Hindlimb muscle (tissue), 1 donor: Measurements from ENCODE around the gene OR6K3. TPM values are rescaled to one million over a fixed set of nuclear protein-coding genes. Genes with fewer than 3 reads are reported as not detected.

ENCODE experiments used
- DNase-seq: peaks from one replicate; pipeline ENCODE4 v3.0.0-alpha.2; 2013
- polyA plus RNA-seq: library from polyadenylated mRNA; unstranded; fragments of 120-200 nt; gene quantifications from one replicate; pipeline ENCODE4 v1.2.1, GENCODE V29; 2013; ENCODE audit not compliant: insufficient read length

OR6K3 gene
- polyA plus RNA-seq, 1 donor: not detected

DNA sequence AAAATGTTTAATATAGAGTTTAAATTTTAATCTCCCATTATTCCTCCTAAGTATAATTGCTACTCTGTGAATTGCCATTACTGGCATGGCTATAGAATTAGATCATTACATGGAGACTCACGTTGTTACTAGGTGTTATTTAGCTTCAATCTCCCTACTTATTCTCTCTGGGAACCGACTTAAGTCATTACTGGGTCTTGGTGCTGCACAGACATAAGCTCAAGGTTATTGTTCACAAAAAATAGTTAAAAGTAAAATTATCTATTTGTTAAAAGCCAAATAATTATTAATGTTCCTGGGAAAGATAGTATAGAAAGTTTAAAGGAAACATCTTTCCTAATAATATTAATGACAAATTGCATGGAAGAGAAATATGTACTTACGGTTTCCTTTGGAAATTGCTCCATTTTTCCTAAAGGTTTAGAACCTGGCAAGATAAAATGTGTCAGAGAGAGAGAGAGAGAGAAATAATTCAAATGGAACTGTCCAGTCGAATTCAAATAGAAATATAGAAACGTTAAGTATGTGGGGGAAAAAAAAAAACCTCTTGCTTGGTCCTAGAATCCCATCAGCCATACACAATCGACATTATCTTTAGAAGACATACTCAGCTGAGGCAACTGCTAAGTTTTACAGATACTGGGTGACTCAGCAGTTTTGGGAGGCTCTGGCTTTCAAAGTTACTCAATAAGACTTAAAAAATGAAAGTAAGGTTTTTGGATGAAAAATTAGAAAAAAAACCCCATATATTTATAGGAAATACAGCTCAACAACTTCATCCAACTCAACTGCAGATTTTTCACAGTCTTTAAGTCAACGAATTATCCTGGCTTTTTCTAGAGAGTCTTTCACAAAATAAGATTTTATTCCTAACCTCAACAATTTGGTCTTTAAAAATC is 34.2 kb downstream of the OR6K3 start, which contains the start of gene SPTA1:
Gene SPTA1 (minus strand): TSS at position 605 of the 899 bp plus-strand sequence. CDS start 198 bp downstream, at position 407.
- DNase-seq: no peak

DNA sequence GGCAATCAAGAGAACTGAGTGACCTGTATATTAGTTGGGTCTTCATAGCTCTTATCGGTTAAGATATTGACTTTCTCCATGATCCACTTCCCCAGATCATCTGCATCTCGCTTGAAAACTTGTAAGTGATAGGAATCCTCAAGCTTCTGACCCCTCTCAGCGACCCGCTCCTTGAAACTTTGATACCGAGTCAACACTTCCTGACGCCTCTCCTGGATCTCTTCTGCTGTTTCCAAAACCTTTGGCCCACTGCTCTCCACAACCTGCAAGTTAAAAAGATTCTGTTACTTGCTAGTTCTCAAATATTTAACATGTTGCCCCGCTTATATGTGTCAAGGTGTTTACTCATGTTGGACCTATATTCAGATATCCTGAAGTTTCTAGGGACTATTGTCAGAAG is 35.4 kb downstream of the OR6K3 start:
- no peak for DNase-seq

DNA sequence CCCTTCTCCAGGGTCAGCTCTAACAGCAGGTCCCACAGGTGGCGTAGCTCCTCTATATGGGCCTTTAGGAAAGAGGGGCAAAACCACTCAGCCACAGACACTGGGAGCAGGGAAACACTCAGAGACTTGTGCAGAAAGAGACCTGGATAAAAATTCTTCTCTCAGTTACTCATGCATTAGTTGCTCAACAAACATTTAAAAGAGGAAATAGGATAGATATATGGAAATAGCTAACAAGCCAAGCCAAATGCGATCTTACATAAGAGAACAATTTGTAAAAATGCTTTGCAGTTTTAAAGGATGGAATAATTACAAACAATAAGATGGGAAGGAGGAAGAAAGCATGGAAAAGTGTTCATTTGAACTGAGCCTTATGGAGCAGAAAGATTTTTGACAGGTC is 38.9 kb downstream of the OR6K3 start:
- no peak for DNase-seq

DNA sequence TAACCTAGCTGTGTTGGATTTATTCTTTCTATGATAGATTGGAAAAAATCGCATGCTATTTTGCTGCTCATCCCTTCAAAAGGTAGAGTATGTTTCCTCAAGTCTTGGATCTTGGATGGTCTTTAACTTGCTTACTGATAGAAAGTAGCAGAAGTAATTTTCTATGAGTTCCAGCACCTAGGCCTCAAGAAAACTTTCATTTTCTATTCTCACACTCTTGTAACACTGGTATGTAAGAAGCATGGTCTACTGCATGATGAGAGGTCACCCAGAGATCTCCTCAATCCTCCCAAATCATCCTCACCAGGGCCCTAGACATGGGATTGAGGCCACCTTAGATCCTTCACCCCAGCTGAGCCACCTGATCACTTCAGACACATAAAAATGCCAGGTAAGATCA is 41.2 kb downstream of the OR6K3 start:
- no peak for DNase-seq

DNA sequence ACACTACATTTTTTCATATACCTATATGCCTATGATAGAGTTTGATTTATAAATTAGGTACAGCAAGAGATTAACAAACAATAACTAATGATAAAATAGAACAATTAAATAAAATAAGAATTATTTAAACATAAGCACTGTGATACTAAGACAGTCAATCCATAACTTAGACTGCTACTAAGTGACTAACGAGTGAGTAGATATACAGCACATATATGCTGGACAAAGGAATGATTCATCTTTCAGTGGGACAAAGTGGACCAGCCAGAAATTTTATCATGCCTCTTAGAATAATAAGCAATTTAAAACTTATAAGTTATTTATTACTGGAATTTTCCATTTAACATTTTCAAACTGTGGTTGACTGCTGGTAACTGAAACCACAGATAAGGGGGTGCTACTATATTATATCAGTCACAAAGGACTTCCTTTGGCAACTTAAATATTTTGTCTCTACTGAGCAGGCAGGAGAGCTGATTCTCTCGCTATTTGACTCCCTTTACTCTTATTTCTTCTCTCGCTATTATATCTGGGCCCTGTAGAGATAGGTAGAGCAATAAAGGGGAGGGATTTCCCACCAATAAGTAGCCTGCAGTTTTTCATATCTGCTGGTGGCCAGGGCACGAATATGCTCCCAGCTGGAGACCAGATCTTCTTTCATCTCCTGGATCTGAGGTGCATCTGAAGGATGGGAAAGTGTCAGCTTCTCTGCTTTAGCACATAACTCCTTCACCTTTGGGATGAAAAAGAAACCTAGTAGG is 44.8 kb downstream of the OR6K3 start:
- no peak for DNase-seq

DNA sequence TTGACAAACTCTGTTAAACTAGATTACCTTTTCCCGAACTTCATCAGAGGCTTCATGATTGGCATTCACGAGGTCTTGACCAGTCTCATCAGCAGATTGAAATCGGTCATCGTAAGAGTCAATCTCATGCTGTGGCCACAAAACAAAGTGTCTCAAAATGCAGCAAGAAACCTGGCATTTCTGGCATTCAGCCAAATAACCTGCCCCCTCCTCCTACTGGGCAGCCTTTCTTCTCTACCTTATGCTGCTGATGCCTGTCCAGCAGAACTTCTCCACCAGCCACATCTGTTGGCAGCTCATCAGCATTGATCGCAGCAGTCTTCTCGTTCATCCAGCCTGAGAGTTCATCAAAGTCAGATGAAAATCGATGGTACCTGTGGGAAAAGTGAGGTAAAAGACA is 46.2 kb downstream of the OR6K3 start:
- no peak for DNase-seq

Other genes starting within 250 kb of the OR6K3 start
- not detected for gene OR10R2, start 248.5 kb downstream of the OR6K3 start, polyA plus RNA-seq
- not detected for gene OR6Y1, start 166.3 kb downstream of the OR6K3 start, polyA plus RNA-seq
- gene OR6P1, start 150.1 kb downstream of the OR6K3 start, polyA plus RNA-seq: not detected
- not detected for gene OR10X1, start 140.8 kb downstream of the OR6K3 start, polyA plus RNA-seq
- gene OR10Z1, start 115.5 kb downstream of the OR6K3 start, polyA plus RNA-seq: 0.10 TPM
- 5.9 TPM for gene SPTA1, start 34.0 kb downstream of the OR6K3 start, polyA plus RNA-seq
- gene OR6K2, start 20.1 kb downstream of the OR6K3 start, polyA plus RNA-seq: not detected
- gene OR6K6, start 34.0 kb upstream of the OR6K3 start, polyA plus RNA-seq: not detected
- gene OR6N1, start 51.5 kb upstream of the OR6K3 start, polyA plus RNA-seq: not detected
- not detected for gene OR6N2, start 60.5 kb upstream of the OR6K3 start, polyA plus RNA-seq
- 3.9 TPM for gene MNDA, start 110.6 kb upstream of the OR6K3 start, polyA plus RNA-seq
- gene PYHIN1, start 210.8 kb upstream of the OR6K3 start, polyA plus RNA-seq: 0.23 TPM